ENCODE measurements around the gene UTP3.

GRCh38 chr4:70671091-70671490 lies 17.2 kb upstream of the UTP3 start:
- TF ChIP-seq CTCF (IDR thresholded peaks at IDR 0.05; ENCODE audit: borderline replicate concordance, extremely low read depth, low read length, poor library complexity, severe bottlenecking) (no peak), EZH2 (IDR thresholded peaks at IDR 0.05; ENCODE audit: borderline replicate concordance, low read depth, low read length, severe bottlenecking) (no peak)
